ENCODE results near the gene KIF21B.

DNA sequence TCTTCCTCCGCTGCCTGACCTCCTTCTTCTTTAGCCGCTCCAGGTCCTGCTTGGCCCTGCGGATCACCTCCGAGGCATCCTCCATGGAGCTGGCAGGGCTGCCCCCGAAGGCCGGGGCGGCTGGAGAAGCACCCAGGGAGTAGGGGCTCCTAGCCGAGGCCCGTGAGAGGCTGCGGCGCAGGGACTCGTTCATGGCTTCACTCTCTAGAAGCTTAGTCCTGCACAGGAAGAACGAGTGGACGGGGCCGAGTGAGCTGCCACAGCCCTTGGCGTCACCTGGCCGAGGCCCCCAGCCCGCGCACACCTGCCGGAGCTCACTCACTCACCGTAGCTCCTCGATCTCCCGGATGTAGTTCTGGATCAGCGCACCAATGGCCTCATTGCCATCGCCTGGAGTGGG lies 23.1 kb downstream of the KIF21B start:
- TF ChIP-seq, protein P1, sequence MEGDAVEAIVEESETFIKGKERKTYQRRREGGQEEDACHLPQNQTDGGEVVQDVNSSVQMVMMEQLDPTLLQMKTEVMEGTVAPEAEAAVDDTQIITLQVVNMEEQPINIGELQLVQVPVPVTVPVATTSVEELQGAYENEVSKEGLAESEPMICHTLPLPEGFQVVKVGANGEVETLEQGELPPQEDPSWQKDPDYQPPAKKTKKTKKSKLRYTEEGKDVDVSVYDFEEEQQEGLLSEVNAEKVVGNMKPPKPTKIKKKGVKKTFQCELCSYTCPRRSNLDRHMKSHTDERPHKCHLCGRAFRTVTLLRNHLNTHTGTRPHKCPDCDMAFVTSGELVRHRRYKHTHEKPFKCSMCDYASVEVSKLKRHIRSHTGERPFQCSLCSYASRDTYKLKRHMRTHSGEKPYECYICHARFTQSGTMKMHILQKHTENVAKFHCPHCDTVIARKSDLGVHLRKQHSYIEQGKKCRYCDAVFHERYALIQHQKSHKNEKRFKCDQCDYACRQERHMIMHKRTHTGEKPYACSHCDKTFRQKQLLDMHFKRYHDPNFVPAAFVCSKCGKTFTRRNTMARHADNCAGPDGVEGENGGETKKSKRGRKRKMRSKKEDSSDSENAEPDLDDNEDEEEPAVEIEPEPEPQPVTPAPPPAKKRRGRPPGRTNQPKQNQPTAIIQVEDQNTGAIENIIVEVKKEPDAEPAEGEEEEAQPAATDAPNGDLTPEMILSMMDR (IDR thresholded peaks at IDR 0.05): no peak
- no peak for TF ChIP-seq POLR2A (IDR thresholded peaks at IDR 0.05)
- TF ChIP-seq EP300 (IDR thresholded peaks at IDR 0.05): no peak
